ENCODE measurements around the gene ETV1.

ETV1 gene

GRCh38 chr7:14001139-14001538, 11.7 kb upstream of the ETV1 start:
- H3K27ac ChIP-seq = no peak overlapping the region
- H3K4me3 ChIP-seq (ENCODE audit: low read depth, low read length) = no peak overlapping the region
- in situ Hi-C loops (cut with HindIII; ENCODE audit: low pct_ligation_motif_present, low sequenced_read_pairs) = no loop called here
- TF ChIP-seq CTCF (IDR thresholded peaks at IDR 0.05; ENCODE audit: low read depth, low read length, missing control alignments) = no peak
- no peaks in the 10 kb centered on the region for H3K36me3 ChIP-seq (replicated peaks)
- DNase-seq = no peak
- no peaks in the 10 kb centered on the region for H3K27me3 ChIP-seq (replicated peaks)

- no peak for DNase-seq
- Histone ChIP-seq H3K27ac (no peak overlapping the region), H3K27me3 (replicated peaks) (no peaks in the 10 kb centered on the region), H3K36me3 (replicated peaks) (no peaks in the 10 kb centered on the region), H3K4me3 (ENCODE audit: low read depth, low read length) (no peak overlapping the region)
- in situ Hi-C loops (cut with HindIII; ENCODE audit: low pct_ligation_motif_present, low sequenced_read_pairs) = no loop called here
- no peak for TF ChIP-seq CTCF (IDR thresholded peaks at IDR 0.05; ENCODE audit: low read depth, low read length, missing control alignments)
These were observed 10.8 kb upstream of the ETV1 start for GRCh38 chr7:14000247-14000646.

- Histone ChIP-seq H3K27ac (no peak overlapping the region), H3K4me3 (ENCODE audit: low read depth, low read length) (no peak overlapping the region), H3K36me3 (replicated peaks) (no peaks in the 10 kb centered on the region), H3K27me3 (replicated peaks) (no peaks in the 10 kb centered on the region)
- TF ChIP-seq CTCF (IDR thresholded peaks at IDR 0.05; ENCODE audit: low read depth, low read length, missing control alignments) = peak; percentile 20
- DNase-seq = no peak
- in situ Hi-C loops (cut with HindIII; ENCODE audit: low pct_ligation_motif_present, low sequenced_read_pairs) = no loop called here
These were observed 9.4 kb upstream of the ETV1 start for GRCh38 chr7:13998866-13999265.

- Histone ChIP-seq H3K4me3 (ENCODE audit: low read depth, low read length) (no peak overlapping the region), H3K36me3 (replicated peaks) (no peaks in the 10 kb centered on the region), H3K27me3 (replicated peaks) (no peaks in the 10 kb centered on the region), H3K27ac (no peak overlapping the region)
- no peak for DNase-seq
- no peak for TF ChIP-seq CTCF (IDR thresholded peaks at IDR 0.05; ENCODE audit: low read depth, low read length, missing control alignments)
- in situ Hi-C loops (cut with HindIII; ENCODE audit: low pct_ligation_motif_present, low sequenced_read_pairs) = no loop called here
These were observed 3.1 kb upstream of the ETV1 start for GRCh38 chr7:13992596-13992964.

- TF ChIP-seq CTCF (IDR thresholded peaks at IDR 0.05; ENCODE audit: low read depth, low read length, missing control alignments) = no peak
These were observed 2.5 kb upstream of the ETV1 start for GRCh38 chr7:13991791-13992595.

More at GRCh38 chr7:13991791-13992595, 2.5 kb upstream of the ETV1 start:
- no peaks in the 10 kb centered on the region for H3K36me3 ChIP-seq (replicated peaks)
- peak overlapping the region; percentile 40 for H3K4me3 ChIP-seq (ENCODE audit: low read depth, low read length)
- in situ Hi-C loops (cut with HindIII; ENCODE audit: low pct_ligation_motif_present, low sequenced_read_pairs) = no loop called here
- no peak for DNase-seq
- H3K27me3 ChIP-seq (replicated peaks) = no peaks in the 10 kb centered on the region
- peak overlapping the region; percentile 86 for H3K27ac ChIP-seq

All from brain microvascular endothelial cell (primary cell).